ENCODE data around the gene CHEK1. TPM values are rescaled to one million over a fixed set of nuclear protein-coding genes. Genes with fewer than 3 reads are reported as not detected.

Gene CHEK1
- total and polyA plus RNA-seq, 9 of the 15 experiments (the other 6 are each of a cell fraction or from before 2014, with no cell fraction given): 62.6 to 108 (median 87.5) TPM

GRCh38 chr11:125578783-125579182 is 46.2 kb upstream of the CHEK1 start:
- Histone ChIP-seq H3K4me1 (replicated peaks in 1 of 2; ENCODE audit: control insufficient read depth in 2 of 2, insufficient read depth in 2 of 2, low read length in 2 of 2) (no peaks in the 10 kb centered on the region), H3K79me2 (ENCODE audit: control insufficient read depth, insufficient read depth, low read length) (no peaks in the 10 kb centered on the region), H3K4me2 (ENCODE audit: insufficient read depth, low read length) (no peak overlapping the region), H3K27me3 (ENCODE audit: control insufficient read depth in 2 of 2, insufficient read depth in 2 of 2, low read length in 2 of 2) (no peaks in the 10 kb centered on the region), H2AFZ (ENCODE audit: low read depth, low read length) (no peak overlapping the region), H3K27ac (ENCODE audit: extremely low read depth, low read depth, low read length) (no peak overlapping the region), H3K9ac (ENCODE audit: insufficient read depth in 1 of 2, low read depth in 2 of 2, low read length in 2 of 2) (no peak overlapping the region), H4K20me1 (replicated peaks; ENCODE audit: control insufficient read depth, insufficient read depth, low read length) (no peaks in the 10 kb centered on the region), H3K9me1 (ENCODE audit: control insufficient read depth, insufficient read depth, low read length) (no peaks in the 10 kb centered on the region), H3K4me3 (no peak overlapping the region), H3K9me3 (replicated peaks; ENCODE audit: control insufficient read depth, insufficient read depth, low read depth, low read length) (no peaks in the 10 kb centered on the region), H3K36me3 (ENCODE audit: control insufficient read depth, insufficient read depth, low read length) (peaks cover 95% of the 10 kb centered on the region)
- FAIRE-seq: no peak
- WGBS (ENCODE audit: insufficient coverage, low coverage, missing lambda C conversion rate): 94% methylated on average over 2 of the region's 2 CpGs
- ChIA-PET POLR2A (interaction anchor here (0.6 to 1.3 kb wide), 4 partner anchors 9 to 16 kb away, joined by 3 to 5 read pairs (median 4); partner anchors contain the start of gene EI24), CTCF (ENCODE audit: low intra/inter-chr PET ratio) (no interaction called here)
- intact Hi-C loops (cut with micrococcal nuclease): no loop called here
- no TSS peak for BruUV-seq (replicated peaks)
- DNase-seq (ENCODE audit: extremely low read depth in 1 of 4, low spot score in 3 of 4): no peak
- ATAC-seq: no peak
- in situ Hi-C loops (cut with MboI): no loop called here
- TF ChIP-seq ZNF57 (CRISPR knock-in tag; IDR thresholded peaks at IDR 0.05) (no peak), MAFG (tag; conservative IDR thresholded peaks at IDR 0.05) (0 out of 2 replicates have a peak, but pooled peaks have one; percentile 15), THRB (CRISPR knock-in tag; conservative IDR thresholded peaks at IDR 0.05) (no peak), ZNF316 (IDR thresholded peaks at IDR 0.05) (peak; percentile 65), NFATC3 (IDR thresholded peaks at IDR 0.05) (no peak), CLOCK (CRISPR knock-in tag; IDR thresholded peaks at IDR 0.05; ENCODE audit: borderline replicate concordance) (no peak), C11orf30 (IDR thresholded peaks at IDR 0.05; ENCODE audit: low read depth) (peak; percentile 23; the same call in 1 of the 2 replicates)
